Dermis microvascular lymphatic vessel endothelial cell (primary cell): ENCODE data around the gene LTO1. TPM values are rescaled to one million over a fixed set of nuclear protein-coding genes. Genes with fewer than 3 reads are reported as not detected.

Experiments used
- DNase-seq, 2 donors: peaks; one replicate each; pipeline versions ENCODE4 v3.0.0 to v3.0.0-alpha.2; 2010; ENCODE audit warnings: low read depth in 2 of 2
- total RNA-seq: library from RNA; depleted of rRNA; stranded (reverse); fragments of >200 nt; gene quantifications from 2 replicates; pipeline ENCODE4 v1.2.1, GENCODE V29; 2014

LTO1 gene
- total RNA-seq, 1 donor from 2014 or later = 10.1 TPM

DNA sequence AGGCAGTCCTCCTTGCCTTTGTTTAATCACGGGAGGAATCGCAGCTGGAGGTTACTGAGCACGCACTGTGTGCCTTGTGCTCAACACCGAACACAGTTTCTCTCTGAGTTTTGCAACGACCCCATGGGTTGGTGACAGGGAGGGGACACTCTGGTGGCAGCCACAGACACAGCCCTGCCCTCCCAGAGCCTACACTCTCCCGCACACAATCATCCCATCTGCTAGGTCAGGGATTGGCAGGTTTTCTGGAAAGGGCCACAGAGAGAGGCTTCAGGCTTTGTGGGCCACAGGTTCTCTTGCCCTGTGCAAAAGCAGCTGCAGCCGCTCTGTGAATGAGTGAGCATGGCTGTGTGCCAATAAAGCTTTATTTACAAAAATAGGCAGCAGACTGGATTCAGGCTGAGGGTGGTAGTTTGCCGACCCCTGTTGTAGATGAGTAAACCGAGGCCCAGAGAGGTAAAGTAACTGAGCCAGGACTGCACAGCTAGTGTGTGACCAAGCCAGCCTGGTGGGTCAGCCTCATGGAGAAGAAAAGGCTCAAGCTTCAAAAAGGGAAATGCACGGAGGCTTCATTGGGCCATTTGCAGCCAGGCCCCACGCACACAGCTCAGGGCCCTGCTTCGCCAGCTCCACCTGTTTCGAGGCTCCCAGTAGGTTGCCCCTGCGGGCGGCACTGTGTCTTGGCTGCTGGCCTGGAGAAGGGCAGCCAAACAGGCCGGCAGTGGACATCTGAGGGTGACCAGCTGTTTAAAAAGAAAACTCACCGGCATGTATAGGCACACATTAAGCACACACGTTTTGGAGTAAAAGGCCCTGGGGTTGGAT, 16.3 kb downstream of the LTO1 start:
- no peak for DNase-seq

DNA sequence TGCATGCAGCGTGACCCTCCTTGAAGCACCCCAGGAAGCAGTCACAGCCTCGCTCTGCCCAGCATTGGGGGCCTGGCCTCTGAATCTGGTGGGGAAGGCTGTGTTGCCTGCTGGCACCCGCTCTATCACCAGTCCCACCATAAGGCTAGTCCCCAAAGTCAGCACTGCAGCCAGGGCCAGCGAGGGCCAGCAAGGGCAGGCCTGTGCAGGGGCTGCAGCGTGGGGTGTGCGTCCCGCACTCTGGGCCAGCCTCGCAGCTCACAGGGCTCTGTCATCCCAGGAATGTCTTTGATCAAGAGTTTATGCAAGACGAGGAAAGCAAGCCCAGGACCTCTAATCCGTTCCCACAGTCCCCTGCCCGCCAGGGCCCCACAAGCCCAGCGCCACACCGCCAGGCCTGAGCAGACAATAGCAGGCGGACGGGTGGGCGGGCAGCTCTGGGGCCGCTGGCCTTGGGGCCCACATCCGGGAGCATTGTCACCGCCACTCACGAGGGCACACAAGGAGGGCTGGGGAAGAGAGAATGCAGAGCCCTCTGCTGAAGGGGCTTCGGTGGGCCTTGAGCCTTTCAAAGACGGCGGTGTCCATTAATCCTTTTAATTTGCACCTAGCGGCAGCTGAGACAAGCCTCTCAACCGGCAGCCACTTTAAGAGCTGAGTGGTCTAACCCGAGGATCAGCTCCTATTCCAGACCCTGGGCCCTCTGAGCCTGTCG, 17.1 kb downstream of the LTO1 start:
- peak in 1 of 2 donors; percentile 44 for DNase-seq

DNA sequence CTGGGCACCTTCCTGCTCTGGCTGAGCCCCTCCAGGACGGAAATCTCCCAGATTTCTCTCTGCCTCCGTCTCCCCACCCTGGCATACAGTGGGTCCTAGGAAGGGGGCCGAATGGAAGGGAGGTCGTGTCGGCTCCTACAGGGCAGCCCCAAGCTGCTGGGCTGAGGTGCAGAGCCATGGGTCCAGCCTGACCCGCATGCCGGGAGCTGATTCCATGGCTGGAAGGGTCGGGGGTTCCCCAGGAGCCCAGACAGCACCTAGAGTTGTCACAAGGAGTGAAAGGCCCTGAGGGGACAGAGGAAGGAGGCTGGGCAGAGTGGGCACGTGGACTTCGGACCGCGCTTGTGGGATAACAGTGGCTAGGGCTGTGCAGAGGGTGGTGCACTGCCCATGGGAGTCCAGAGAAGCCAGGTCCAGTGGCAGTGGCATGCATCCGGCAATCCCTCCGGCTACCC, 17.7 kb downstream of the LTO1 start:
- no peak for DNase-seq

DNA sequence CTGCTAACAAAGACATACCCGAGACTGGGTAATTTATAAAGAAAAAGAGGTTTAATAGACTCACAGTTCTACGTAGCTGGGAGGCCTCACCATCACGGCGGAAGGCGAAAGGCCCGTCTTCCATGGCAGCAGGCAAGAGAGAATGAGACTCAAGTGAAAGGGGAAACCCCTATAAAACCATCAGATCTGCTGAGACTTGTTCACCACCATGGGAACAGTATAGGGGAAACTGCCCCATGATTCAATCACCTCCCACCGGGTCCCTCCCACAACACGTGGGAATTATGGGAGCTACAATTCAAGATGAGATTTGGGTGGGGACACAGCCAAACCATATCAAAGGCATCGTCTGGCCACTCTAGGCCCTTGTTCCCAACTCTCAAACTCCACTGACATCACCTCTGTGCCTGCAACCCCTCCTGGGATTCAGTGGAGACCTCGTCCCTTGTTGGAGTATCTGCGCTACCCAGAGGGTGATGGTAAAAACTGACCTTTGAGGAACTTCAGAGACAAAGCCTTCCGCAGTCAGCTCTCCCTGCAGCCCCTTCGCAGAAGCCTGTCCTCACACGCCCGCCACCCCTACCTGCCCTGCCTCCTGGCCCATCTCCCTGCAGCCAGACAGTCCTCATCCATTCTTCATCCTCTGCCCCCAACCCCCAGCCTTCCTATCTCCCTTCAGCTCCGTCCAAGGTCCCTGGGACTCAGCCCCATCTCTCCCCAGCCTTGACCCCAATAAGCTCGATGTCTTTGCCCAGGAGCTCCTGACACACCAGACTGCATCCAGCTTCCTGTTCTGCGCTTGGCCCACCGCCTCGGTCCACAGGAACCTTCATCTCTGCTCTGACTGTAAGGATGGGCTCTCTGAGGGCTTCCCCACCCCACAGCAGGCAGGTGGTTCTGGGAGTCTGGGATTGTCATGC, 18.4 kb downstream of the LTO1 start:
- DNase-seq = no peak

DNA sequence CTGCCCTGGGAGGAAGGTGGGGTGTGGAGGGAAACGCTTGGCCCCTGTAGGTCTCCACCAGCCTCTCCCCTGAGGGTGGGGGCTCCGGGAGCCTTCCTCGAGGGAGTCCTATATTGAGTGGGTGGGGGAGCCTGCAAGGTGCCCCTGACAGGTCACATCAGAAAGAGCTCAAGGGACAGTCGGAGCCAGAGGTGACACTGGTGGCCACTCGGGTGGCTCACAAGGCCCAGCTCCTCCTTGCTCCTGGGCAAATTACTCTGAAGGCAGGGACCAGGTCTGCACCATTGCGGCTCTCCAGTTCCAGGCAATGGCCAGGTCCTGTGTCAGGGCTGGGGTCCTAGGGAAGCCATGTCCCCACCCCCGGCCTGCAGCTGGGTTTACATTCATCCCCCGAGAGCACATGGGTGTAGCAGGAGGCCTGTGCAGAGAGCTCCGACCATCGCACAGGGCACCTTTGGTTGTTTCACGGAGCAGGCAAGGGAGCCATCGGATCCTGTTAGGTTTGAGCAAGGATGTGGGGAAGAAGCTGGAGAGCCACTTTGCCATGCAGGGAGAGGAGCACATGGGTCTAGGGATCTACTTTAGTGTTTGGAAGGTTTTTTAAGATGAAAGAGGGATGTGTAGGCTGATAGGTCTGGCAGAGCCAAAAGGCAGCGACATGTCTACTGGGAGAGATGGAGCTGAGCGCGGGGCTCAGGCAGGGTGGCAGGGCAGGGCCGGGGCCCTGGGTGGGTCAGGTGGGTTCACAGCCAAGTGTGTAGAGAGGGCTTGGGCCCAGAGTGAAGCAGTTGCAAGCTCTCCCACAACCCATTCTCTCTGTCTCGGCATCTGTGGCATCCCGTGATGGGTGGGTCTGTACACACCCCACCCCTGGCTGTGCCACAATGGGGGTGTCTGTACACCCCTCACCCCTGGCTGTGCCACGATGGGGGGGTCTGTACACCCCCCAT, 19.4 kb downstream of the LTO1 start:
- no peak for DNase-seq

DNA sequence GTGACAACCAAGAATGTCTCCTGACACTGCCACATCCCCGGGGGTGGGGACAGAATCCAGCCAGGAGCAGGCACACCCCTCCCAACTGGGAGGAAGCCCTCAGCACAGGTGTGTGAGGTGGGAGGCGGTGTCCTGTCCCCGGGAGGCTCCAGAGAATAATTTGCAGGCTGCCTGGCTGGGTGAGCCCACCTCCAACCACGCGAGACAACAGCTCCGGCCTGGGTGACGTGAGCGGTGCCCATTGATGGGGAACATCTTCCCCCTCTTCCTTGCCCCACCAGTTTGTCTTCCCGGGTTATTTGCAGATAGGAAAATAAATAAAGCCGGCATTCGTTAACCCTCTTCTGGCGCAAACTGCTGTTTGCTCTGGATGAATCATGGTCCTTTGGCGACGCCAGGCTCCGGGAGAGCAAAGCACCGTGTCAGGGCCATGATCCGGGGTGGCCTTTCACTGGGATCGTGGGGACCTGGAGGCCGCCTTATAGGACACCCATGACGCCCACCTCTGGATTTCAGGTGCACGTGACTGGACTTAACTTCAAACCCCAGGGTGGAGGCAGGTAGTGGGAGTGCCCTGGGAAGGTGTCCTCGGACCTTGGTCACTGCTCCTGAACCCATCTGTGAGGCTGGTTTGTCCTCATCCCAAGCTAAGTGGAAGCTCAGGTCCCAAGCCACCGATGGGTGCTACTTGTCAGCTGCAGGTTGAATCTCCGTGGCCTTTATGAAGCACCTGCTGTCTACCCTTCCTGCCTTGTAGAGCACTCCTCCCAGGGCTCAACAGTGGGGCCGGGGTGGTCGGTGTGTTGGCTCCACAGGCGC, 20.3 kb downstream of the LTO1 start:
- no peak for DNase-seq

DNA sequence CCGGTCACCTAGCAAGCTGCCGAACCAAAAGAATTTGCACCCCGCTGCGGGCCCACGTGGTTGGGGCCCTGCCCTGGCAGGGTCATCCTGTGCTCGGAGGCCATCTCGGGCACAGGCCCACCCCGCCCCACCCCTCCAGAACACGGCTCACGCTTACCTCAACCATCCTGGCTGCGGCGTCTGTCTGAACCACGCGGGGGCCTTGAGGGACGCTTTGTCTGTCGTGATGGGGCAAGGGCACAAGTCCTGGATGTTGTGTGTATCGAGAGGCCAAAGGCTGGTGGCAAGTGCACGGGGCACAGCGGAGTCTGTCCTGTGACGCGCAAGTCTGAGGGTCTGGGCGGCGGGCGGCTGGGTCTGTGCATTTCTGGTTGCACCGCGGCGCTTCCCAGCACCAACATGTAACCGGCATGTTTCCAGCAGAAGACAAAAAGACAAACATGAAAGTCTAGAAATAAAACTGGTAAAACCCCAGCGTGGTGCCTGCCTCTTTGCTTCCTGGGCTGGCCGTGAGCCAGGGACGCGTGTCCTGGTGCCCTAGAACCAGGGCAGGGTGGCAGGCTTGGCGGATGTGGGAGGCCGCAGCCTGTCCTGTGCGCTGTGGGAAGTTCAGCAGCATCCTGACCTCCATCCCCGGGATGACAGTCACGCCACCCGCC, 21.0 kb downstream of the LTO1 start:
- peak in 1 of 2 donors; percentile 26 for DNase-seq

DNA sequence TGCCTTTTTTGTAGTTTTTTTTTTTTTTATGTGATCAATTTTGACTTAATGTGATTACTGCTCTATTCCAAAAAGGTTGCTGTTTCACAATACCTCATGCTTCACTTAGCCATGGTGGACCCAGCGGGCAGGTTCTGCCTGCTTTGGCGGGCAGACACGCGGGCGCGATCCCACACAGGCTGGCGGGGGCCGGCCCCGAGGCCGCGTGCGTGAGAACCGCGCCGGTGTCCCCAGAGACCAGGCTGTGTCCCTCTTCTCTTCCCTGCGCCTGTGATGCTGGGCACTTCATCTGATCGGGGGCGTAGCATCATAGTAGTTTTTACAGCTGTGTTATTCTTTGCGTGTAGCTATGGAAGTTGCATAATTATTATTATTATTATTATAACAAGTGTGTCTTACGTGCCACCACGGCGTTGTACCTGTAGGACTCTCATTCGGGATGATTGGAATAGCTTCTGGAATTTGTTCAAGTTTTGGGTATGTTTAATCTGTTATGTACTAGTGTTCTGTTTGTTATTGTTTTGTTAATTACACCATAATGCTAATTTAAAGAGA, 21.7 kb downstream of the LTO1 start:
- DNase-seq = no peak

DNA sequence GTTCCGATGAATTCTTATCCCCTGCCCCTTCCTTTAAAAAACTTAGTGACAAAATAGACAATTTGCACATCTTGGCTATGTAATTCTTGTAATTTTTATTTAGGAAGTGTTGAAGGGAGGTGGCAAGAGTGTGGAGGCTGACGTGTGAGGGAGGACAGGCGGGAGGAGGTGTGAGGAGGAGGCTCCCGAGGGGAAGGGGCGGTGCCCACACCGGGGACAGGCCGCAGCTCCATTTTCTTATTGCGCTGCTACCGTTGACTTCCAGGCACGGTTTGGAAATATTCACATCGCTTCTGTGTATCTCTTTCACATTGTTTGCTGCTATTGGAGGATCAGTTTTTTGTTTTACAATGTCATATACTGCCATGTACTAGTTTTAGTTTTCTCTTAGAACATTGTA, 22.2 kb downstream of the LTO1 start:
- no peak for DNase-seq

DNA sequence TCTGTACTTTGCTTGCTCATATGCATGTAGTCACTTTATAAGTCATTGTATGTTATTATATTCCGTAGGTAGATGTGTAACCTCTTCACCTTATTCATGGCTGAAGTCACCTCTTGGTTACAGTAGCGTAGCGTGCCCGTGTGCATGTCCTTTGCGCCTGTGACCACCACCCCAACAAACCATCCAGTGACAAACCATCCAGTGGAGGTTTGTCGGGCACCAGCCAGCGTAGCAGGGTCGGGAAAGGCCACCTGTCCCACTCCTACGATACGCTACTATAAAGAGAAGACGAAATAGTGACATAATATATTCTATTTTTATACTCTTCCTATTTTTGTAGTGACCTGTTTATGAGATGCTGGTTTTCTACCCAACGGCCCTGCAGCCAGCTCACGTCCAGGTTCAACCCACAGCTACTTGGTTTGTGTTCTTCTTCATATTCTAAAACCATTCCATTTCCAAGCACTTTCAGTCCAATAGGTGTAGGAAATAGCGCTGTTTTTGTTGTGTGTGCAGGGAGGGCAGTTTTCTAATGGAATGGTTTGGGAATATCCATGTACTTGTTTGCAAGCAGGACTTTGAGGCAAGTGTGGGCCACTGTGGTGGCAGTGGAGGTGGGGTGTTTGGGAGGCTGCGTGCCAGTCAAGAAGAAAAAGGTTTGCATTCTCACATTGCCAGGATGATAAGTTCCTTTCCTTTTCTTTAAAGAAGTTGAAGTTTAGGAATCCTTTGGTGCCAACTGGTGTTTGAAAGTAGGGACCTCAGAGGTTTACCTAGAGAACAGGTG, 23.1 kb downstream of the LTO1 start:
- no peak for DNase-seq

DNA sequence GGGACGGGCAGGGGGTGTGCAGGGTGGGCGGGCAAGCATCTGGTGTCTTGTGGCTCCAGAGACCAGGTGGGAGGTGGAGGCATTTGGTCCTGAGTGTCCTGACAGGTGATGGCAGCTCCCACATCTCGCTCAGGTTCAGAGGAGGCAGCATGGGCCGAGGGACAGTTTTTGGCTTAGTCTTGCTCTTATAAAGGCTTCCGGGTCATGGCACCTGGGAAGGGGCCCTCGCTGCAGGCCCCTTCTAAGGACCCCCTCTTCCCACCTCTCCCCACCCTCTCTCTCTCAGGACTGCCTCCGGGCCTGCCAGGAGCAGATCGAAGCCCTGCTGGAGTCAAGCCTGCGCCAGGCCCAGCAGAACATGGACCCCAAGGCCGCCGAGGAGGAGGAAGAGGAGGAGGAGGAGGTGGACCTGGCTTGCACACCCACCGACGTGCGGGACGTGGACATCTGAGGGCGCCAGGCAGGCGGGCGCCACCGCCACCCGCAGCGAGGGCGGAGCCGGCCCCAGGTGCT, 24.3 kb downstream of the LTO1 start:
- no peak for DNase-seq

DNA sequence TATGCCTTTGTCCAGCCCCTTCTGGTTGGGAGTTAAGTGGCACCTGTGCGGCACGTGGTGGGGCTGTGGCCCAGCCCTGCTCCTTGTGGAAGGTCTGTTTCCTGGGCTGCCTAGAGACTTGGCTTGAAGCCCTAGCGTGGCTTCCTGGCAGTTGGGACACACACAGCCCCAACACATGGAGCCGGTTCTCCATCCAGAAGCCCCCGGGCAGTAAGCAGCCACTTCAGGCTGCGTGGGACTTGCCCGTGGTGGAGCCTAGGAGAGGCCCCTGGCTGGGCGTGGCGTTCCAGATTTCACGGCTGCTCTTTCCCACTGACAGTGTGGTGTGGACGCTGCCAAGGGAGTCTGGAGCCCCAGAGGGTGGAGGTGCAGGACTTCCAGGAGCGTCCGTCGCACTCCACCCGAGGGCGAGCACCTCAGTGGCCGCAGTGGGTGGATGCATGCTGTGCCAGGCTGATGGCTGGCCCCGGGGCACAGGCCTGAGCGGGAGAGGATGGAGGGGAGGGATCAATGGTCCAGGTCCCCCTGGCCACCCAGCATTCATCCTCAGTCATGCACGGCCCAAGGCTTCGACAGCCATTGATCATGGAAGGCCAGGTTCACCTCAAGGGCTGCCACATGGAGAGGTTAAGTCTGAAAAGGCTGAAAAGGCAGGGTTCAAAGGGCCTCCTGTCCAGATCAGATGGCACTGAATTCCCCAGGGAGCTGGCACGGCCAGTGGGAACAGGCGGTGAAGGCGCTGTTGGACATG, 24.9 kb downstream of the LTO1 start:
- no peak for DNase-seq

DNA sequence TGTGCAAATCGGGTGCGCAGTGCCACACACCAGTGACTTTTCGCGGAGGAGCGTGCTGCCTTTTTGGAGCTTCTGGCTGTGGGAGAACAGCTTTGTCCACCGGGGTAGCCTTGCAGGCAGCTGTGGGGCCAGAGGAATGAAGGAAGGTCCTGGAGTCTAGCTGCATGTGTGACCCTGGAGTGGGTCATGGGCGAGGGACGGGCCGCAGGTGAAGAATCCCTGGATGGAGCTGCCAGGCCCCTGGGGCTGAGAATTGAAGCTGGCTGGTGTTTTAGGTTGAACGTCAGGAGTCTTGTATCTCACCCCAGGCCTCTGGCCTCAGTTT, 25.6 kb downstream of the LTO1 start:
- no peak for DNase-seq

DNA sequence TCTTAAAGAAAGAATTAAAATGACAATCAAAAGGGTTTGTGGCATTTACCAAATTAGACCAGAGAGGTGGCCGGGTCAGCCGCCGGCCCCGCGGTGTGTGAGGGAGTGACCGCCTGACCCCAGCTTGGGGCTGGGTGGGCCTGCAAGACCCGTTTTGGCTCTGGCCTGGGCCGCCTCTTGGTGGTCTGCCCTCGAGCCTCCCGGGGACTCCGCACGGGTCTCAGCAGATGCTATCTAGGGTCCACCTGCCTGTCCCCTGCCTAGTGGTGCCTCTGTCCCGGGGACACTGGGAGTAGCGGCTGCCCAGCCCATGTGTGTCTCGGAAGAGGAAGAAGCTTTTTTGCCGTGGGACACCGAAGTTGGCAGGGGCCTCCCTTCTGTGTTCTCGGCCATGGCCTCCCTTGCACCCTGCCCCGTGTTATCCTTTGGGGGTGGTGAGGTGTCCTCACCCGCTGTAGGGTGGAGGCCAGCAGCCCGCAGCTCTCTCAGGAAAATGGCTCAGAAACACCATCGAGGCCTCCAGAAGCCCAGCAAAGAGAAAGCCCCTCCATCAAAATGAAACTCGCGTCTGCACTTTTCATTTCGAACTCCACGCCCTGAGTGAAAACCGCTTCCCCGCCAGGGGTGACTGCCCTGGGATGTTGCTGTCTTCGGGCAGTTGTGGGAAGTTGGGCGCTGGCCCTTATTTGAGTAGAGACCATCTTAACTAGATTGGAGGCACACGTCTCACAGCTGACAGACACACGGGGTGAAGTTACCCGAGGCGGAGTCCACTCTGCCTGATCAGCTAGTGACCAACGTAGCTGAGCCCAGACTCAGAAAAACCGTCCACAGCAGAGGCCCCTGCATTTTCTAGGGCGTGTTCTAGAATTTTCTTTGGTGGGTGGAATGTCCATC, 26.2 kb downstream of the LTO1 start:
- DNase-seq = no peak

DNA sequence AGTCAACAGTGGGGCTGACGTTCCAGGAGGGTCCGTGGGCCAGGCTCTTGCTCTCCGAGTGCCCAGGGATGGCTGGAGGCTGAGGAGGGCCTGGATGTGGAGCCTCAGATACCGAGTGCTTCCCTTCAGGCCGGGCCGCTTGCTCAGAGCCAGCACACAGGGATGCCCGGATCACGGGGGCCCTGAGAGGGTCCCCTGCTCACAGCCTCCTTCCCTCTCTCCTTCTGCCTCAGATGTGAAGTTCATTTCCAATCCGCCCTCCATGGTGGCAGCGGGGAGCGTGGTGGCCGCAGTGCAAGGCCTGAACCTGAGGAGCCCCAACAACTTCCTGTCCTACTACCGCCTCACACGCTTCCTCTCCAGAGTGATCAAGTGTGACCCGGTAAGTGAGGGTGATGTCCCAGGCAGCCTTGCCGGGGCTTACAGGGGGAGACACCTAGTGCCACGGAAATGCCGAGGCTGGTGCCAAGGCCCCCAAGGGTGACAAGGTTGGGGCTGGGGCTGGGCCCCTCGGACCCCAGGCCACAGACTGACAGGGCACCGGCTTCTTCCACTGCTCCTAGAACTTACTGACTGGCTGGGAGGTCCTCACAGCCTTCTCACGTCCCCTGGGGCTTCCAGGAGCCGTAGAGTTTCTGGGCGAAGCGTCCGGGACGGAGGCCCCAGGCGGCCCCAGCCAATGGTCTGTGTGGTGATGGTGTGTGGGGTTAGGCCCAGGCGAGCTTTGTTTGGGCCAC, 27.2 kb downstream of the LTO1 start:
- no peak for DNase-seq

DNA sequence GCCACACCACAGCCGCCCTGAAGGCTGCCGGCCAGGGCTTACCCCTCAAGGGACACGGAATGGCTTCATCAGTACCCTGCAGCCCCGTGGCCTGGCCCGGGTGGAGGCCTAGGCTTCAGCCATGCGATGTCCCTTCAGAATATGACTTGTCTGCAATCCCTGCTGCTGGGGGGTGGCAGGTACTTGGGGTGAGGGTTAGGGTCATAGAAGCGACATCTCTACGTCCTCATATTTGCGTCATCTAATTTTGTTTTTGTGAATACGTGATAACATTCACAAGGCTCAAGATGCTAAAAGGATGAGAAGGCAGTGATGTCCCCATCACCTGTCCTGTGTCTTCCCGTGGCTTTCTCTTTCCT, 27.8 kb downstream of the LTO1 start:
- no peak for DNase-seq
